GM06990 (cell line): Measurements from ENCODE around the gene RUFY2.
"Not testable (repeated sequence)": the region's sequence is repeated elsewhere in the genome, so short reads cannot be mapped to it uniquely, and the experiment has no call there.

Experiments
- DNase-seq: peaks from one replicate; pipeline ENCODE4 v3.0.0-alpha.2; 2011; ENCODE audit not compliant: insufficient read length; ENCODE audit errors: extremely low read depth
- H3K27me3 ChIP-seq: replicated peaks from 2 replicates; pipeline ENCODE4 v1.6.0; 2011; ENCODE audit warnings: low read length; ENCODE audit not compliant: control insufficient read depth, insufficient read depth
- H3K36me3 ChIP-seq: 2 replicates; pipeline ENCODE4 v1.5.1; 2011; ENCODE audit warnings: low read length; ENCODE audit not compliant: control insufficient read depth, insufficient read depth
- H3K4me3 ChIP-seq: replicated peaks from 2 replicates; pipeline ENCODE4 v1.5.1; 2011; ENCODE audit warnings: low read depth, mild to moderate bottlenecking, control low read depth, low read length
- TF ChIP-seq, protein P1 (sequence below): IDR thresholded peaks from 2 replicates; pipeline ENCODE4 v1.5.1; 2011; ENCODE audit warnings: low read length, control low read depth, mild to moderate bottlenecking, inconsistent platforms; ENCODE audit not compliant: insufficient read depth, poor library complexity, severe bottlenecking

RUFY2 gene, protein sequence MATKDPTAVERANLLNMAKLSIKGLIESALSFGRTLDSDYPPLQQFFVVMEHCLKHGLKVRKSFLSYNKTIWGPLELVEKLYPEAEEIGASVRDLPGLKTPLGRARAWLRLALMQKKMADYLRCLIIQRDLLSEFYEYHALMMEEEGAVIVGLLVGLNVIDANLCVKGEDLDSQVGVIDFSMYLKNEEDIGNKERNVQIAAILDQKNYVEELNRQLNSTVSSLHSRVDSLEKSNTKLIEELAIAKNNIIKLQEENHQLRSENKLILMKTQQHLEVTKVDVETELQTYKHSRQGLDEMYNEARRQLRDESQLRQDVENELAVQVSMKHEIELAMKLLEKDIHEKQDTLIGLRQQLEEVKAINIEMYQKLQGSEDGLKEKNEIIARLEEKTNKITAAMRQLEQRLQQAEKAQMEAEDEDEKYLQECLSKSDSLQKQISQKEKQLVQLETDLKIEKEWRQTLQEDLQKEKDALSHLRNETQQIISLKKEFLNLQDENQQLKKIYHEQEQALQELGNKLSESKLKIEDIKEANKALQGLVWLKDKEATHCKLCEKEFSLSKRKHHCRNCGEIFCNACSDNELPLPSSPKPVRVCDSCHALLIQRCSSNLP

DNA sequence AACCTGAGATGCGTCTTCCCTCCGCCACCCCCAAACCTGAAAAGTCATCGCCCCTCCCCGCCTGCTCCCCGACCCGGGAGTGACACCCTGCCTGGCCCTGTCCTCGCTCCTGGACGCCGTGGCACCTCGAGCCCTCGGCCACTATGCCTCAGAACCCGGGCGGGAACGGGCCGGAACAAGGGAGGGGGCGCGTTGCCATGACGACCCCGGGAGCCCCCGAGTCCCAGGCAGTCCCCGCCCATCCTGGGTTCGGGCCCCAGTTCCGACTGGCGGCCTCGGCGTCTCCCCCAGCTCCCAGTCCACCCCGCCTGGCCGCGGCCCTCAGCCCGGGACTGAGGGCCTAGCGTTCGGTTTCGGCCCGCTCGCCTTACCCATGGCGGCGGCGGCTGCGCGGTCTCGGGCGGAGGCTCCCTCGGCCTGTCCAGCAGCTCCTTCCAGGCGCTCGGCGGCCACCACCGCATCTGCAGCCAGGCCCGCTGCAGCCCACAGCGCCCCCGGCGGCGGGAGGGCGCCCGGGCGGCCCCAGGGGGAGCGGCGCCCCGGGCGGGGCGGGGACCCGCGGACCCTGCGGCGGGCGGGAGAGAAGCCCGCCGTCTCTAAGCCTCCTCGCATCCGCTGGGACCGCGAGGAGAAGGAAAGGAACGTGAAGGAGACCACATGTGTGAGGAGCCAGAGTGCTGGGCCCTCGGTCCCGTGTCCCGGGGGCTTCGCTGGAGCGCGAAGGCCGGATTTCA lies at the start of gene RUFY2:
Gene RUFY2 (minus strand): TSS at position 463 of the 734 bp plus-strand sequence. CDS start 88 bp downstream, at position 375.
- no peaks in the 10 kb centered on the region for H3K27me3 ChIP-seq
- peak within 1 kb of the TSS; percentile 98 for H3K4me3 ChIP-seq
- no peaks in the 10 kb centered on the region for H3K36me3 ChIP-seq
- DNase-seq: peak; percentile 87
- TF ChIP-seq, protein P1, sequence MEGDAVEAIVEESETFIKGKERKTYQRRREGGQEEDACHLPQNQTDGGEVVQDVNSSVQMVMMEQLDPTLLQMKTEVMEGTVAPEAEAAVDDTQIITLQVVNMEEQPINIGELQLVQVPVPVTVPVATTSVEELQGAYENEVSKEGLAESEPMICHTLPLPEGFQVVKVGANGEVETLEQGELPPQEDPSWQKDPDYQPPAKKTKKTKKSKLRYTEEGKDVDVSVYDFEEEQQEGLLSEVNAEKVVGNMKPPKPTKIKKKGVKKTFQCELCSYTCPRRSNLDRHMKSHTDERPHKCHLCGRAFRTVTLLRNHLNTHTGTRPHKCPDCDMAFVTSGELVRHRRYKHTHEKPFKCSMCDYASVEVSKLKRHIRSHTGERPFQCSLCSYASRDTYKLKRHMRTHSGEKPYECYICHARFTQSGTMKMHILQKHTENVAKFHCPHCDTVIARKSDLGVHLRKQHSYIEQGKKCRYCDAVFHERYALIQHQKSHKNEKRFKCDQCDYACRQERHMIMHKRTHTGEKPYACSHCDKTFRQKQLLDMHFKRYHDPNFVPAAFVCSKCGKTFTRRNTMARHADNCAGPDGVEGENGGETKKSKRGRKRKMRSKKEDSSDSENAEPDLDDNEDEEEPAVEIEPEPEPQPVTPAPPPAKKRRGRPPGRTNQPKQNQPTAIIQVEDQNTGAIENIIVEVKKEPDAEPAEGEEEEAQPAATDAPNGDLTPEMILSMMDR: no peak

DNA sequence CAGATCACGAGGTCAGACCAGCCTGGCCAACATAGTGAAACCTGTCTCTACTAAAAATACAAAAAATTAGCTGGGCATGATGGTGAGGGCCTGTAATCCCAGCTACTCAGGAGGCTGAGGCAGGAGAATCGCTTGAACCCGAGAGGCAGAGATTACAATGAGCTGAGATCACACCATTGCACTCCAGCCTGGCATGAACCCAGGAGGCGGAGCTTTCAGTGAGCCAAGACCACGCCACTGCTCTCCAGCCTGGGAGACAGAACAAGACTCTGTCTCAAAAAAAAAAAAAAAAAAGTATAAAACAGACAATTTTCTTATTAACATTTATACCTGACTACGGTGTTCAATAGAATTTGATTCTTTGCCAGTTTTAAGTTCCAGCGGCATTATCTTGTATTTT lies 42.6 kb upstream of the RUFY2 start:
- DNase-seq, H3K4me3 ChIP-seq, H3K36me3 ChIP-seq, H3K27me3 ChIP-seq: not testable (repeated sequence)

DNA sequence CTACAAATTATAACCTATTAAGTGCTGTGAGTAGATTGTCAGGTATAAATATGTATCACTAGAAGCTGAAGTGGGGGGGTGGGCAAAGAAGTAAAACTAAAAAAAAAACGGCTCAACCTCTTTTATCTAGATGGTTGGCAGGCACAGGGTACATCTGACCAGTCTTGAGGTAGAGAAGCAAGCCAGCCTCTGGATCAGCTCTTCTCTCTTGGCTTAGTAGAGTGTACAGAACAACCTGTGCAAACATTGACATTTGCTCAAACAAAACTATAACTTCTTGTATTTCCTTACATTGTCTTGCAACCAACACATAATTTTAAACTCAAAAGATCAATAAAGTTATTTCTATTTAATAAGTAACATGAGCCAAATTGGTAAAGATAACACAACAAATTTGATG lies 39.1 kb upstream of the RUFY2 start:
- no peaks in the 10 kb centered on the region for H3K27me3 ChIP-seq
- no peak overlapping the region for H3K4me3 ChIP-seq
- TF ChIP-seq, protein P1: no peak
- H3K36me3 ChIP-seq: peaks cover 2% of the 10 kb centered on the region
- DNase-seq: no peak

DNA sequence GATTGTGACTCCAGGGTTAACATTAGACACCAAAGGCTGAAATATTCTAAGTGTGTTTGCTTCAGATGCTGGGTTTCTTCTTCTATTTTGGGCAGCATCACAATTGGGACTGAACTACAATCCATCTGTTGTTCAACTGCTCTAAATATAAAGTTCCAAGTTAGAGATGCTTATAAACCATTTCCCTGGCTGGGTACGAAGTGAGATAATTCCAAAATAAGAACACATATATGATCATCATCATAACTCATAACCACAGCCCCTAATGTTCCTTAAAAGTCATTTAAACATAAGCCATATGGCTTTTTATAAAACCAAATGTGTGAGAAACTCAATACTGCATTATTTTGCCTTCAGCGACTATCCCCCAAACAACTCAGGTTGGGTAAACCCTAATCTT lies 35.9 kb upstream of the RUFY2 start:
- peaks cover 2% of the 10 kb centered on the region for H3K36me3 ChIP-seq
- H3K27me3 ChIP-seq: no peaks in the 10 kb centered on the region
- TF ChIP-seq, protein P1: no peak
- DNase-seq: no peak
- H3K4me3 ChIP-seq: no peak overlapping the region

DNA sequence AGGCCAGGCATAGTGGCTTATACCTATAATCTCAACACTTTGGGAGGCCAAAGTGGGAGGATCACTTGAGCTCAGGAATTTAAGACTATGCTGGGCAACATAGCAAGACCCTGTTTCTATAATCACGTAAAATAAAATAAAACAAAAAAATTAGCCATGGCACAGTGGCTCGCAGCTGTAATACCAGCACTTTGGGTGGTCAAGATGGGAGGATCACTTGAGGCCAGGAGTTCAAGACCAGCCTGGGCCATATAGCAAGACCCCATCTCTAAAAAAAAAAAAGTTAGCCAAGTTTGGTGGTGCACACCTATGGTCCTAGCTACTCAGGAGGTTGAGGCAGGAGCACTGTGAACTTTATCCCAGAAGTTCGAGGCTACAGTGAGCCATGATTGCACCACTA lies 33.8 kb upstream of the RUFY2 start:
- DNase-seq: no peak
- Histone ChIP-seq H3K4me3 (no peak overlapping the region), H3K27me3 (no peaks in the 10 kb centered on the region), H3K36me3 (peaks cover 2% of the 10 kb centered on the region)
- TF ChIP-seq, protein P1: no peak

DNA sequence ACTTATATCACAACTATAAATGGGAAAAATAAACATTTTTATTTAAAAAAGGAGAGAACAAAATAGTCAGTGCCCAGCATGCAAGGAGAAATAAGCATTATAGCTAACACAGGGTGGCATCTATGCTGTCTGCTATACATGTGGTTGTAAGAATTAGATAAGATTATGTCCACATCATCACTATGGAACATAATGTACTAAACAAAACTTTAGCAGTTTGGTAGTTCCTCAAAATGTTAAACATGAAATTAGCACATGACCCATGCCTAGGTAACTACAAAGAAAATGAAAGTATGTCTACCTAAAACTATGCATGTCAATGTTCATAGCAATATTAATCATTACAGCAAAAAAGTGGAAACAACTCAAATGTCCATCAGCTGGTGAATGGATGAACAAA lies 28.7 kb upstream of the RUFY2 start:
- no peaks in the 10 kb centered on the region for H3K27me3 ChIP-seq
- no peak overlapping the region for H3K4me3 ChIP-seq
- no peaks in the 10 kb centered on the region; the same call in 1 of the 2 replicates for H3K36me3 ChIP-seq
- DNase-seq: no peak
- TF ChIP-seq, protein P1: no peak
